Transverse colon (tissue), 4 donors: Measurements from ENCODE around the gene EPB41L1.

ENCODE experiments used
- EP300 ChIP-seq: sonication (generic); formaldehyde crosslinking; IDR thresholded peaks from one replicate; pipeline ENCODE4 v1.6.1; 2017; ENCODE audit warnings: antibody characterized with exemption, low read depth
- POLR2A ChIP-seq: fragments of 450-650 bp; IDR thresholded peaks from one replicate; pipeline ENCODE4 v1.6.1; 2016; ENCODE audit warnings: antibody characterized with exemption, mild to moderate bottlenecking, moderate library complexity
- POLR2AphosphoS5 ChIP-seq, 3 donors: sonication (generic); formaldehyde crosslinking; IDR thresholded peaks; one replicate each; pipeline ENCODE4 v1.6.1; 2016; ENCODE audit warnings: antibody characterized with exemption in 3 of 3
- TF ChIP-seq, protein P1 (sequence below), 5 experiments: fragments of 200-600 bp in 3 of 5; fragments of 450-650 bp in 2 of 5; sonication (generic) in 3 of 5; IDR thresholded peaks; 1 replicate in 2 of 5; 2 replicates in 3 of 5; pipeline ENCODE4 v1.5.1; 2016 to 2017; ENCODE audit warnings: antibody characterized with exemption in 5 of 5, inconsistent platforms in 3 of 5, mild to moderate bottlenecking in 2 of 5, moderate library complexity in 1 of 5

DNA sequence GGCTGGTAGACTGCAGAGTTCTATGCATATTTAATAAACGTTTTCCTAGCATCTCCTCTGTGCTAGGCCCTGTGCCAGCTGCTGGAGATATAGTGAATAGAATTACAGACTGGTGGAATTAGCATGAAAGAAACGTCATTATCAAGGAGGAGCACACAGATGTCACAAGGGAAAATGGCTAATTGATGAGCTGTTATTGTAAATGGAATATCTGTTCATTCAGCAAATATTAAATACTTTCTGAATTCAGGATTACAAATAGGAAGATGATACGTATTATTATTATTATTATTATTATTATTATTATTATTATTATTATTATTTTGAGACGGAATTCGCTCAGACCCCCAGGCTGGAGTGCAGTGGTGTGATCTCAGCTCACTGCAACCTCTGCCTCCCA is 82.9 kb downstream of the EPB41L1 start:
- no peak for TF ChIP-seq POLR2AphosphoS5 (IDR thresholded peaks at IDR 0.05)
- TF ChIP-seq POLR2A = no peak
- TF ChIP-seq EP300 = no peak
- TF ChIP-seq, protein P1, sequence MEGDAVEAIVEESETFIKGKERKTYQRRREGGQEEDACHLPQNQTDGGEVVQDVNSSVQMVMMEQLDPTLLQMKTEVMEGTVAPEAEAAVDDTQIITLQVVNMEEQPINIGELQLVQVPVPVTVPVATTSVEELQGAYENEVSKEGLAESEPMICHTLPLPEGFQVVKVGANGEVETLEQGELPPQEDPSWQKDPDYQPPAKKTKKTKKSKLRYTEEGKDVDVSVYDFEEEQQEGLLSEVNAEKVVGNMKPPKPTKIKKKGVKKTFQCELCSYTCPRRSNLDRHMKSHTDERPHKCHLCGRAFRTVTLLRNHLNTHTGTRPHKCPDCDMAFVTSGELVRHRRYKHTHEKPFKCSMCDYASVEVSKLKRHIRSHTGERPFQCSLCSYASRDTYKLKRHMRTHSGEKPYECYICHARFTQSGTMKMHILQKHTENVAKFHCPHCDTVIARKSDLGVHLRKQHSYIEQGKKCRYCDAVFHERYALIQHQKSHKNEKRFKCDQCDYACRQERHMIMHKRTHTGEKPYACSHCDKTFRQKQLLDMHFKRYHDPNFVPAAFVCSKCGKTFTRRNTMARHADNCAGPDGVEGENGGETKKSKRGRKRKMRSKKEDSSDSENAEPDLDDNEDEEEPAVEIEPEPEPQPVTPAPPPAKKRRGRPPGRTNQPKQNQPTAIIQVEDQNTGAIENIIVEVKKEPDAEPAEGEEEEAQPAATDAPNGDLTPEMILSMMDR (IDR thresholded peaks at IDR 0.05) = no peak
